Neutrophil (primary cell): ENCODE data around the gene LAP3.

Source experiments
- H3K27ac ChIP-seq: fragments of 200-600 bp; sonication (generic); 2 replicates; pipeline ENCODE4 v1.5.1; 2016; ENCODE audit warnings: mild to moderate bottlenecking, moderate library complexity
- H3K27me3 ChIP-seq: fragments of 200-600 bp; sonication (generic); 2 replicates; pipeline ENCODE4 v1.6.0; 2016; ENCODE audit warnings: mild to moderate bottlenecking
- H3K36me3 ChIP-seq: fragments of 200-600 bp; sonication (generic); 2 replicates; pipeline ENCODE4 v1.5.1; 2017
- H3K4me1 ChIP-seq, 2 experiments: fragments of 200-600 bp in 1 of 2; sonication (generic) in 1 of 2; 1 replicate in 1 of 2; 2 replicates in 1 of 2; pipeline versions ENCODE4 v1.5.1 to v1.6.1; 2013 to 2016; ENCODE audit warnings: low read depth in 1 of 2, low read length in 1 of 2, mild to moderate bottlenecking in 1 of 2, moderate library complexity in 1 of 2; ENCODE audit not compliant: control insufficient read depth in 1 of 2, insufficient read depth in 1 of 2
- H3K4me3 ChIP-seq, 2 experiments: fragments of 200-600 bp in 1 of 2; sonication (generic) in 1 of 2; 1 replicate in 1 of 2; 2 replicates in 1 of 2; pipeline ENCODE4 v1.5.1; 2013 to 2016; ENCODE audit warnings: low read depth in 1 of 2, low read length in 1 of 2, mild to moderate bottlenecking in 1 of 2, moderate library complexity in 1 of 2
- H3K9me3 ChIP-seq: fragments of 200-600 bp; sonication (generic); 2 replicates; pipeline ENCODE4 v1.5.1; 2016
- CTCF ChIP-seq: fragments of 200-600 bp; sonication (generic); IDR thresholded peaks from 2 replicates; pipeline ENCODE4 v1.5.1; 2016; ENCODE audit warnings: antibody characterized with exemption

LAP3 gene

DNA sequence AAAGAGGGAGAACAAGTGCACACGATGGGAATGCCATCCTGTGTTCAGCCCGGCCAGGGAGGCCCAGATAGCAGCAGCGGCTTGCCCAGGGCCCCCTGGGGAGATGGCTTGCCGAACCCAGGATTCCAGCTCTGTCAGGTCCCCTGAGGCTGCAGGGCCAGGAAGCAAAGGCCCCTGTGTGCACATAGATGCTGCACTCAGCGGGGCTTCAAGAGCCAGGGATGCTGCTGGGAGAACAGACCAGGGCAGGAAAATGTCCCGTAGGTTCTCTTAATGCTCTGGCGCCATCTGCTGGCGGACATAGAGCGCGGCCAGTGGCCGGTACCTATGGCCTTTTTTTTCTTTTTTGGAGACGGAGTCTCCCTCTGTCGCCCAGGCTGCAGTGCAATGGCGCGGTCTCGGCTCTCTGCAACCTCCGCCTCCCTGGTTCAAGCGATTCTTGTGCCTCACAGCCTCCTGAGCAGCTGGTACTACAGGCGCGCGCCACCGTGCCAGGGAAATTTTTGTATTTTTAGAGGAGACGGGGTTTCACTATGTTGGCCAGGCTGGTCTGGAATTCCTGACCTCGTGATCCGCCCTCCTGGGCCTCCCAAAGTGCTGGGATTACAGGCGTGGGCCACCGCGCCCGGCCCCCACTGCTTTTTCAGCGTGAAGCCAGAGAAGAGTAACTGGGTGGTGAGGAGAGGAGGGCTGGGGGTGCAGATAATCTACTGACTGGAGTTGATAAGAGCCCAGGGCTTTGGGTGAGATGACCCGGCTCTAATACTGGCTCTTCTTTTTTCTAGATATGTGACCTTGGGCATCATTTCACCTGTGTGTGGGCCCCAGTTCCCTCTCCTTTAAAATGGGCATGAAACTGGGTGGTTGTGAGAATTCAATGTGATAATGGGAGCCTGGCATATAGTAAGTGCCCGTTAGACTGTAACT, 60.0 kb downstream of the LAP3 start:
- H3K4me1 ChIP-seq = no peaks in the 10 kb centered on the region
- peak; percentile 51 for TF ChIP-seq CTCF
- peaks cover 2% of the 10 kb centered on the region for H3K27me3 ChIP-seq
- peaks cover 70% of the 10 kb centered on the region for H3K36me3 ChIP-seq
- no peak overlapping the region for H3K4me3 ChIP-seq
- H3K27ac ChIP-seq = no peak overlapping the region
- H3K9me3 ChIP-seq = no peaks in the 10 kb centered on the region

DNA sequence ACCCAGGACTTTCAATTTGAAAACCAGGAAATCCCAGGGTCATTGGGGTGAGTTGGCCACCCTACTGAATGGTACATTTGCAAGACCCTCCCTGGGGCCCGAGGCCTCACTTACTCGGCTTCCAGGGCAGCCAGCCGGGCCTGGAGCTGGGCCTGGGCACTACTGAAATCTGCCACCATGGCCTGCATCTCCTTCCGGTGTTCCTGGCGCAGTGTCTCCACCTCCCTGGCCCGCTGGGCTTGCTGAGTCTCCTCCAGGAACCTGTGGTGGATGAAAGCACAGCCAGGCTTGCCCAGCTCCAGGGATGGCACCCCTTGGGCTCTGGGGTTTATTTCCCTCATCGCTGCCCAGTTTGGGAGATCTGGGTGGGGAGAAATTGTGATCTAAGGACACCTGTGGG, 62.1 kb downstream of the LAP3 start:
- H3K36me3 ChIP-seq = peaks cover 53% of the 10 kb centered on the region
- TF ChIP-seq CTCF = no peak
- H3K4me3 ChIP-seq = no peak overlapping the region

DNA sequence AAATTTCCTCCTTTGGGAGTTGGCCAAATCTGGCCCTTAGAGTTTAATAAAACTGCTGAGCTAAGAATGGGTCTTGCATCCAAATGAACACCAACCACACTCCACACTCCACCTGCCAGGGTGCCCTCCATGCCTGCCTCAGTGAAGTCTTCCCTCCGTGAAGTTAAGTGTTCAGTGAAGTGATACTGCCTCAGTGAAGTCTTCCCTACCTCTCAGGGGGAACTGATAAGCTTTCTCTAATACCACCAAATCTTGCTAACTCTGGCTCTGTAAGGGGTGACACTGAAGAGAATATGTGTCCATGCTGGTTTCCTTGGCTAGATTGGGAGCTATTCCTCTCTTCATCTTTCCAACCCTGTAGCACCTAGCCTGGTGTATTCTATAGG, 65.4 kb downstream of the LAP3 start:
- Histone ChIP-seq H3K4me1 (no peaks in the 10 kb centered on the region), H3K36me3 (peaks cover 23% of the 10 kb centered on the region), H3K27ac (no peak overlapping the region), H3K4me3 (no peak overlapping the region), H3K27me3 (peaks cover 4% of the 10 kb centered on the region), H3K9me3 (no peaks in the 10 kb centered on the region)
- no peak for TF ChIP-seq CTCF

More for the DNA sequence above, 62.1 kb downstream of the LAP3 start:
- no peaks in the 10 kb centered on the region for H3K4me1 ChIP-seq
- H3K27me3 ChIP-seq = peaks cover 4% of the 10 kb centered on the region
- no peaks in the 10 kb centered on the region for H3K9me3 ChIP-seq
- no peak overlapping the region for H3K27ac ChIP-seq

DNA sequence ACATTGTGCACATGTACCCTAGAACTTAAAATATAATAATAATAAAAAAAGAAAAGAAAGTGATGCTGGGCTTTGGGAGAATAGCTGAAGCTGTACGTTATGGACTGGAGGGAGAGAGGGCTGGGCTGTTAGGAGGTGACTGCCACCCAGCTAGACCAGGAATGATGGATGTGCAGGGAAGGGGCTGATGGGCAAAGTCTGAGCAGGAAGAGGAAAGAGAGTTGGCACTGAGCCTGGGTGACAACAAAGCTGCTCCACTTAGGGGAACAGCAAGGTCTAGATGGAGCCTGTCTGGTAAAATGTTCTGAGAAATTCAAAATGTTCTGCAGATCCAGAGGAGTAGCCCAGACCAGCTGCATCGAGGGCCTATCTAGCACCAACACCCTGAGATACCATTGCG, 69.7 kb downstream of the LAP3 start:
- H3K27ac ChIP-seq = no peak overlapping the region
- no peaks in the 10 kb centered on the region for H3K9me3 ChIP-seq
- peaks cover 4% of the 10 kb centered on the region for H3K27me3 ChIP-seq
- no peak for TF ChIP-seq CTCF
- H3K36me3 ChIP-seq = peaks cover 5% of the 10 kb centered on the region
- H3K4me1 ChIP-seq = peaks cover 0 to 5% of the 10 kb centered on the region in 2 experiments
- H3K4me3 ChIP-seq = no peak overlapping the region

GRCh38 chr4:17647176-17647806, 70.3 kb downstream of the LAP3 start:
- H3K27me3 ChIP-seq = no peaks in the 10 kb centered on the region
- H3K4me3 ChIP-seq = no peak overlapping the region
- H3K4me1 ChIP-seq = peaks cover 0 to 5% of the 10 kb centered on the region in 2 experiments
- no peak overlapping the region for H3K27ac ChIP-seq
- no peak for TF ChIP-seq CTCF
- peaks cover 4% of the 10 kb centered on the region for H3K36me3 ChIP-seq
- H3K9me3 ChIP-seq = no peaks in the 10 kb centered on the region
